Smooth muscle cell (in vitro differentiated cells): ENCODE results near the gene DIP2C. TPM values are rescaled to one million over a fixed set of nuclear protein-coding genes. Genes with fewer than 3 reads are reported as not detected.

Experiments
- DNase-seq: peaks from one replicate; lab custom pipeline; 2025; ENCODE audit not compliant: unreplicated experiment; lab: John Stamatoyannopoulos, UW
- H2AFZ ChIP-seq: fragments of 200-600 bp; sonication (generic); 2 replicates; pipeline ENCODE4 v1.6.0; 2016; ENCODE audit warnings: antibody characterized with exemption, low read depth, mild to moderate bottlenecking
- H3F3A ChIP-seq: fragments of 200-600 bp; sonication (generic); 2 replicates; pipeline ENCODE4 v1.6.0; 2017; ENCODE audit warnings: antibody characterized with exemption, low read depth
- H3K27ac ChIP-seq: fragments of 200-600 bp; sonication (generic); 2 replicates; pipeline ENCODE4 v1.5.1; 2016; ENCODE audit warnings: low read depth, mild to moderate bottlenecking
- H3K27me3 ChIP-seq: fragments of 200-600 bp; sonication (generic); 2 replicates; pipeline ENCODE4 v1.6.1; 2016; ENCODE audit warnings: low read depth, mild to moderate bottlenecking
- H3K36me3 ChIP-seq: fragments of 200-600 bp; sonication (generic); 2 replicates; pipeline ENCODE4 v1.5.1; 2016; ENCODE audit warnings: low read depth
- H3K4me1 ChIP-seq: fragments of 200-600 bp; sonication (generic); 2 replicates; pipeline ENCODE4 v1.5.1; 2016; ENCODE audit warnings: low read depth
- H3K4me2 ChIP-seq: fragments of 200-600 bp; sonication (generic); 2 replicates; pipeline ENCODE4 v1.6.0; 2016; ENCODE audit warnings: mild to moderate bottlenecking
- H3K4me3 ChIP-seq: fragments of 200-600 bp; sonication (generic); 2 replicates; pipeline ENCODE4 v1.5.1; 2016; ENCODE audit warnings: mild to moderate bottlenecking
- H3K79me2 ChIP-seq: fragments of 200-600 bp; sonication (generic); 2 replicates; pipeline ENCODE4 v1.6.0; 2016; ENCODE audit warnings: low read depth, mild to moderate bottlenecking
- H3K9ac ChIP-seq: fragments of 200-600 bp; sonication (generic); 2 replicates; pipeline ENCODE4 v1.6.0; 2016; ENCODE audit warnings: low read depth
- H3K9me3 ChIP-seq: fragments of 200-600 bp; sonication (generic); replicated peaks from 2 replicates; pipeline ENCODE4 v1.5.1; 2016; ENCODE audit warnings: low read depth
- H4K20me1 ChIP-seq: fragments of 200-600 bp; sonication (generic); 2 replicates; pipeline ENCODE4 v1.6.0; 2016; ENCODE audit warnings: low read depth
- WGBS: methylation state at CpG from one replicate; pipeline ENCODE4 v1.1.7; 2016; ENCODE audit warnings: low lambda C conversion rate; 5-methylcytosine and 5-hydroxymethylcytosine counted together
- polyA plus RNA-seq: library from polyadenylated mRNA; unstranded; fragments of >200 nt; fragmentation: Nextera tagmentation; extraction: Ambion mirVana; gene quantifications from 2 replicates; pipeline ENCODE4 v1.2.1, GENCODE V29; 2016
- total RNA-seq: library from RNA; depleted of rRNA; stranded (reverse); fragments of >200 nt; gene quantifications from 2 replicates; pipeline ENCODE4 v1.2.3, GENCODE V29; 2014
- TF ChIP-seq, protein P1 (sequence below): fragments of 200-600 bp; sonication (generic); IDR thresholded peaks from 2 replicates; pipeline ENCODE4 v1.5.1; 2017; ENCODE audit warnings: borderline replicate concordance, mild to moderate bottlenecking, antibody characterized with exemption; ENCODE audit not compliant: insufficient read depth, poor library complexity, severe bottlenecking

Gene DIP2C
- total and polyA plus RNA-seq, 2 experiments from 2014 or later = 14.9 to 15.3 TPM

GRCh38 chr10:637771-638195, 51.7 kb downstream of the DIP2C start:
- H3K9ac ChIP-seq = no peak overlapping the region
- 76% methylated on average over 9 of the region's 9 CpGs for WGBS
- DNase-seq = no peak
- no peaks in the 10 kb centered on the region for H3K36me3 ChIP-seq
- H3K4me2 ChIP-seq = no peak overlapping the region
- H3K4me3 ChIP-seq = no peak overlapping the region
- no peak overlapping the region for H3K27ac ChIP-seq
- no peaks in the 10 kb centered on the region for H3F3A ChIP-seq
- no peaks in the 10 kb centered on the region for H3K27me3 ChIP-seq
- H3K79me2 ChIP-seq = peaks cover 84% of the 10 kb centered on the region
- no peak overlapping the region for H2AFZ ChIP-seq
- H3K9me3 ChIP-seq = no peaks in the 10 kb centered on the region
- H3K4me1 ChIP-seq = peaks cover 4% of the 10 kb centered on the region
- peaks cover 98% of the 10 kb centered on the region for H4K20me1 ChIP-seq
- TF ChIP-seq, protein P1, sequence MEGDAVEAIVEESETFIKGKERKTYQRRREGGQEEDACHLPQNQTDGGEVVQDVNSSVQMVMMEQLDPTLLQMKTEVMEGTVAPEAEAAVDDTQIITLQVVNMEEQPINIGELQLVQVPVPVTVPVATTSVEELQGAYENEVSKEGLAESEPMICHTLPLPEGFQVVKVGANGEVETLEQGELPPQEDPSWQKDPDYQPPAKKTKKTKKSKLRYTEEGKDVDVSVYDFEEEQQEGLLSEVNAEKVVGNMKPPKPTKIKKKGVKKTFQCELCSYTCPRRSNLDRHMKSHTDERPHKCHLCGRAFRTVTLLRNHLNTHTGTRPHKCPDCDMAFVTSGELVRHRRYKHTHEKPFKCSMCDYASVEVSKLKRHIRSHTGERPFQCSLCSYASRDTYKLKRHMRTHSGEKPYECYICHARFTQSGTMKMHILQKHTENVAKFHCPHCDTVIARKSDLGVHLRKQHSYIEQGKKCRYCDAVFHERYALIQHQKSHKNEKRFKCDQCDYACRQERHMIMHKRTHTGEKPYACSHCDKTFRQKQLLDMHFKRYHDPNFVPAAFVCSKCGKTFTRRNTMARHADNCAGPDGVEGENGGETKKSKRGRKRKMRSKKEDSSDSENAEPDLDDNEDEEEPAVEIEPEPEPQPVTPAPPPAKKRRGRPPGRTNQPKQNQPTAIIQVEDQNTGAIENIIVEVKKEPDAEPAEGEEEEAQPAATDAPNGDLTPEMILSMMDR = no peak

GRCh38 chr10:637221-637620, 52.2 kb downstream of the DIP2C start:
- no peak for DNase-seq
- Histone ChIP-seq H3K9ac (no peak overlapping the region), H3K79me2 (peaks cover 79% of the 10 kb centered on the region), H3K36me3 (no peaks in the 10 kb centered on the region), H3F3A (no peaks in the 10 kb centered on the region), H3K4me3 (no peak overlapping the region), H2AFZ (no peak overlapping the region), H3K9me3 (no peaks in the 10 kb centered on the region), H3K4me2 (no peak overlapping the region), H4K20me1 (peaks cover 93% of the 10 kb centered on the region), H3K27ac (no peak overlapping the region), H3K4me1 (peaks cover 4% of the 10 kb centered on the region), H3K27me3 (no peaks in the 10 kb centered on the region)
- 94% methylated on average over 8 of the region's 8 CpGs for WGBS
- TF ChIP-seq, protein P1 = no peak

DNA sequence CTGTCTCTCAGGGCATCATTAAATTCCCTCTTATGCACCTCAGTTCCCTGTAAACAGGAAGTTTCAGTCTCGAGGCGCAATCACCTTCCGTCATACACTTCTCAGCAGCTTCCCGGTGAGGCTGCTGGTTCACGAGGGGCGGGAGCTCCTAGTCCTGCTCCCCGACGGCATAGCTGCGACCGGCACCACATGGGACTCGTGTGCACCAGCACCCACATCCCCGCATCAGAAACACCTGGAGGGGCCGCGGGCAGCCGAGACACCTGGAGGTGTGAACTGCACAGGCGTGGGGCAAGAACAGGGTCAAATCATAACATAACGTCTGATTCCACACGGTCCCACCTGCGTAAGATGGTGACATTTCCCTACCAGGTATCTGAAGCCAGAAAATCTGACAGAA, 52.7 kb downstream of the DIP2C start:
- peaks cover 4% of the 10 kb centered on the region for H3K4me1 ChIP-seq

More for the DNA sequence above, 52.7 kb downstream of the DIP2C start:
- peaks cover 92% of the 10 kb centered on the region for H4K20me1 ChIP-seq
- H3K27me3 ChIP-seq = no peaks in the 10 kb centered on the region
- no peak overlapping the region for H3K4me3 ChIP-seq
- WGBS = 95% methylated on average over 19 of the region's 19 CpGs
- H3K9ac ChIP-seq = no peak overlapping the region
- no peaks in the 10 kb centered on the region for H3F3A ChIP-seq
- peaks cover 79% of the 10 kb centered on the region for H3K79me2 ChIP-seq
- no peak overlapping the region for H2AFZ ChIP-seq
- DNase-seq = no peak
- H3K27ac ChIP-seq = no peak overlapping the region
- no peaks in the 10 kb centered on the region for H3K9me3 ChIP-seq
- H3K36me3 ChIP-seq = no peaks in the 10 kb centered on the region
- no peak overlapping the region for H3K4me2 ChIP-seq
- TF ChIP-seq, protein P1 = no peak
